Measurements from ENCODE around the gene IFIT2.
"Not testable (repeated sequence)": the region's sequence is repeated elsewhere in the genome, so short reads cannot be mapped to it uniquely, and the experiment has no call there.

Gene IFIT2

GRCh38 chr10:89301721-89302445 lies at the start of gene IFIT2:
TSS of gene IFIT2 (plus strand) at chr10:89302046. CDS start at chr10:89302124, 78 bp downstream.
- DNase-seq = peak; percentile 66

GRCh38 chr10:89252225-89252585 lies 49.6 kb upstream of the IFIT2 start:
- DNase-seq = no peak

GRCh38 chr10:89255091-89255579 lies 46.7 kb upstream of the IFIT2 start:
- not testable (repeated sequence) for DNase-seq

GRCh38 chr10:89255793-89256192 lies 46.1 kb upstream of the IFIT2 start:
- DNase-seq = no peak

GRCh38 chr10:89256340-89256739 lies 45.5 kb upstream of the IFIT2 start:
- no peak for DNase-seq

- DNase-seq = no peak
Measured at GRCh38 chr10:89256962-89257361, 44.9 kb upstream of the IFIT2 start.

GRCh38 chr10:89257581-89257980 lies 44.3 kb upstream of the IFIT2 start:
- no peak for DNase-seq

GRCh38 chr10:89258881-89259280 lies 43.0 kb upstream of the IFIT2 start:
- DNase-seq = no peak

- DNase-seq = no peak
Measured at GRCh38 chr10:89262086-89263051, 39.5 kb upstream of the IFIT2 start.

- DNase-seq = no peak
Measured at GRCh38 chr10:89263091-89263490, 38.8 kb upstream of the IFIT2 start.

- no peak for DNase-seq
Measured at GRCh38 chr10:89263531-89263930, 38.3 kb upstream of the IFIT2 start.

GRCh38 chr10:89266721-89267453 lies 35.0 kb upstream of the IFIT2 start:
- no peak for DNase-seq

- no peak for DNase-seq
Measured at GRCh38 chr10:89269433-89270152, 32.3 kb upstream of the IFIT2 start.

GRCh38 chr10:89270153-89270483 lies 31.7 kb upstream of the IFIT2 start:
- no peak for DNase-seq

GRCh38 chr10:89271532-89271931 lies 30.3 kb upstream of the IFIT2 start:
- no peak for DNase-seq

GRCh38 chr10:89273680-89274079 lies 28.2 kb upstream of the IFIT2 start:
- no peak for DNase-seq

GRCh38 chr10:89274928-89275327 lies 26.9 kb upstream of the IFIT2 start:
- DNase-seq = no peak

GRCh38 chr10:89275383-89275782 lies 26.5 kb upstream of the IFIT2 start:
- DNase-seq = no peak

- DNase-seq = no peak
Measured at GRCh38 chr10:89278034-89278535, 23.8 kb upstream of the IFIT2 start.

- no peak for DNase-seq
Measured at GRCh38 chr10:89278900-89279392, 22.9 kb upstream of the IFIT2 start.

- no peak for DNase-seq
Measured at GRCh38 chr10:89279421-89279869, 22.4 kb upstream of the IFIT2 start.

- DNase-seq = no peak
Measured at GRCh38 chr10:89280508-89280907, 21.3 kb upstream of the IFIT2 start.

Data from activated effector memory CD4-positive, alpha-beta T cell treated with anti-CD3 and anti-CD28 coated beads, Interleukin-2, amount 50 U/mL, for 16 hours (primary cell).